D721Med (cell line): ENCODE measurements around the gene GRIA1.

Source experiments
- DNase-seq: peaks from one replicate; pipeline ENCODE4 v3.0.0; 2011; ENCODE audit warnings: low spot score; ENCODE audit not compliant: insufficient read length
- FAIRE-seq: peaks from 2 replicates; lab custom pipeline; 2011; peaks lifted over from hg19 to GRCh38; lab: Jason Lieb, UNC
- TF ChIP-seq, protein P1 (sequence below): IDR thresholded peaks from 2 replicates; pipeline ENCODE4 v1.5.1; 2012; ENCODE audit warnings: mild to moderate bottlenecking, control low read depth; ENCODE audit not compliant: insufficient read depth; ENCODE audit errors: missing control alignments

Gene GRIA1

DNA sequence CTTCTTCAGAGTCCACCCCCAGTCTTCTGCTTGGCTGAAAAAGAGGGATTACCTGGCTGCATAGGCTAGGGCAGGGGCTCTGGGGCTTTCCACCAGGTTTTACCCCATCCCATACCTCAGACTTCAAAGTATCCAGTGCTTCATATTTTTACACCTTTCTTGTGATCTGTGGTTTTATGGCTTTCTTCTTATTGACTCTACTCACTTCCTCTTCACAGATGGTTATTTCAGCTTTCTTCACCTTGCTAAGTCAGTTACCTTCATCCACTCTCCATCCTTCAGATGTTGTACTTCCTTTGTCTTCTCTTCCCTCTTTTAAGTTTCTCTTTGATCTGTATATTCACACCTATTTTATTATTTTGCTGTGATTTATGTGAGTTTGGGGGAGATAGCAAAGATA is 104.3 kb downstream of the GRIA1 start:
- FAIRE-seq, result no peak
- TF ChIP-seq, protein P1, sequence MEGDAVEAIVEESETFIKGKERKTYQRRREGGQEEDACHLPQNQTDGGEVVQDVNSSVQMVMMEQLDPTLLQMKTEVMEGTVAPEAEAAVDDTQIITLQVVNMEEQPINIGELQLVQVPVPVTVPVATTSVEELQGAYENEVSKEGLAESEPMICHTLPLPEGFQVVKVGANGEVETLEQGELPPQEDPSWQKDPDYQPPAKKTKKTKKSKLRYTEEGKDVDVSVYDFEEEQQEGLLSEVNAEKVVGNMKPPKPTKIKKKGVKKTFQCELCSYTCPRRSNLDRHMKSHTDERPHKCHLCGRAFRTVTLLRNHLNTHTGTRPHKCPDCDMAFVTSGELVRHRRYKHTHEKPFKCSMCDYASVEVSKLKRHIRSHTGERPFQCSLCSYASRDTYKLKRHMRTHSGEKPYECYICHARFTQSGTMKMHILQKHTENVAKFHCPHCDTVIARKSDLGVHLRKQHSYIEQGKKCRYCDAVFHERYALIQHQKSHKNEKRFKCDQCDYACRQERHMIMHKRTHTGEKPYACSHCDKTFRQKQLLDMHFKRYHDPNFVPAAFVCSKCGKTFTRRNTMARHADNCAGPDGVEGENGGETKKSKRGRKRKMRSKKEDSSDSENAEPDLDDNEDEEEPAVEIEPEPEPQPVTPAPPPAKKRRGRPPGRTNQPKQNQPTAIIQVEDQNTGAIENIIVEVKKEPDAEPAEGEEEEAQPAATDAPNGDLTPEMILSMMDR, result no peak
- DNase-seq, result no peak

DNA sequence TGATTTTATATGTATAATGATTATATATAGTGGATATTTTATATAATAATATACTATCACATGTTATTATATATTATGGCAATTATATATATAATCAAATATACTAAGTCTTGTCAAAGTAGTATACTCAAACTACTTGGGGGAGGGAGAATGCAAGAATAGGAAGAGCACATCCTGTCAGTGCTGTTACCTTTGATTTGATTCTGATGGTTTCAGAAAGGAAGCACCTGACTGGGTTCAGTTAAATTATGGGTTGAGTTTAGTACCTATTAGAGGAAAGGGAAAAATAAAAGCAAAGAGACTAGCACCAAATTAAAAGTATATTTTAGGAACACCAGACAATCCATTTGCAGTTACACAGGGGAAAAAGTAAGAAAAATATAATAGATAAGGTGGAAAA is 107.6 kb downstream of the GRIA1 start:
- FAIRE-seq, result no peak
- DNase-seq, result no peak
- TF ChIP-seq, protein P1, result no peak

DNA sequence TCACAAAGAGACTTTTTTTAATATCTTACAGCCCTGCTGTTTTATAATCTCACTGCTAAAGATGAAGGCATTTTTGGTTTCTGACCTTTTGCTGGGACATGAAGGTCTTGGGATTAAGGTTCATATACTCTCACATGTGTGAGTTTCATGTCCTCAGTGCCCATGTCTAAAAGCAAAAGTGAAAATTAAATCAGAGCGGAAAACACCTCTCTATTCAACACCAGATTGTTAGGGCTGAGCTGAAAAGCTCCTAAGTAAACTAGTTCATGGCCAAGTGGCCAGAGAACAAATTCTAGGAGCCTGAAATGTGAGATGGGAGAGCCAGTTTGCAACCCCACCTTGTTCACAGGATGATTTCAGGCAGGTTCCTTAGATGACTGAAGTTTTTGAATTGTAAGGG is 110.9 kb downstream of the GRIA1 start:
- FAIRE-seq (no peak), DNase-seq (no peak)
- TF ChIP-seq, protein P1, result no peak

DNA sequence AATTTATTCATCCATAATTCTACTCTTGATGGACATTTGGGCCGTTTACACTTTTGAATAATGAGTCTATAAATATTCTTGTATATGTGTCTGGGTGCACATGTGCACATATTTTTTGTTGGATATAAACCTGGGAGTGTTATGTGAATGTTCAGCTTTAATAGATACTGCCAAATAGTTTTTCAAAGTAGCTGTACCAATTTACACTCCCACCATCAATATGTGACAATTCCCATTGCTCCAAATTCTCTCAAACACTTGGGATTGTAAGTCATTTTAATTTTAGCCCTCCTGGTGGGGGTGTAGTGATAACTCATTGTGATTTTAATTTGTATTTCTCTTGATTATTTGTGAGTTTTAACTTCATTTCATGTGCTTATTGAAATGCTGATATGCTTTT is 114.9 kb downstream of the GRIA1 start:
- DNase-seq, result no peak
- no peak for FAIRE-seq
- TF ChIP-seq, protein P1, result no peak

DNA sequence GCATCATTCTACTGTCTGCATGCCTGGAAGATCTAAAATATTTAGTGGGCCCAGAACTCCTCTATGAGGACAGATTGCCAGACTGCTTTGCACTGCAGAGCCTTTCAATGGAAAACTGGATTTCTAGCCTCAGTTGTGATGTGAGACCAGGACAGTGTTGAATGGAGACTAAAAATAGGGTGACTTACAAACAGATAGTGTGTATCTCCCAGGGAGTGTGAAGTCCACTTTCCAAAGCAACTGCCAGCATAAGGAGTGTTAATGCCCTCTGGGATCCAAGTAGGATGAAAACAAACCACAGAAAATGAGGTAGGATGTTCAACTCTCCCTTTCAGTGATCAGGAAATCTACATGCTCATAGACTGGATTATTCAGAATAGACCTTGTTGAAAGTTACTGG is 119.5 kb downstream of the GRIA1 start:
- FAIRE-seq, result no peak
- TF ChIP-seq, protein P1, result no peak
- no peak for DNase-seq

DNA sequence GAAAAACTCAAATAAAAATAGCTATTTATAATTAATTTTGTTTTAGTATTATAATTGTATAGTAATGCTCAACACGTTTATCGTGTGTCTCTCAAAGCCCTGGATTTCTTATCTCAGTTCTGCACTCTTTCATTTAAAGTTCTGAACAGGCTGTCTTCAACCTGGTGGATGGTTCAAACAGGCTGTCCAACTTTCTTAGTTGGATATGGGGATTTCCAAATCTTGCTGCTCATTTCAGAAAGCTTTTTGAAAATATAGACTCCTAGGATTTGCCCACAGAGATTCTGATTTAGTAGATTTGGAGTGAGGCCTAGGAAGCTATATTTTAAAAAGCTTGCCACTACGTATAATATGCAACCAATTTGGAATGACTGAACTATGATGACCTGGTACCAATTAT is 120.3 kb downstream of the GRIA1 start:
- TF ChIP-seq, protein P1, result no peak
- FAIRE-seq, result no peak
- no peak for DNase-seq

DNA sequence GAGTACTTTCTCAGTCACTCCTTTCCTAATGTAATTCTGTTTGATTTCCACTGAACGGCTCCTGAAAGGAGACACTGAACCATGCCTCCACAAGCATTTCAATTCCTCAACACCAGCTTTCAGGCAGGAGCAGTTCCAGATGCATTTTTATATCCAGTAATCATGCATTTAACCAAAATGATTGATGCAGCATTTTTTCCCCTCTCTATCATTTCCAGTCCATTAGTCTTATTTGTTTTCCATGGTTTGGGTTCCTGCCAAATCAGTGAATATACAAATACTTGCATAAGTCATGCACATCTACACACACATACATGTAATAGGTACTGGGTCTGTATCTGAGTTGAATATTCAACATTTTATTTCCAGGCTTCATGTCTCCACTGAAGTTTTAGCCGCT is 122.7 kb downstream of the GRIA1 start:
- FAIRE-seq (no peak), DNase-seq (no peak)
- TF ChIP-seq, protein P1, result no peak
